ENCODE results near the gene STIM2.
"Not testable (repeated sequence)": the region's sequence is repeated elsewhere in the genome, so short reads cannot be mapped to it uniquely, and the experiment has no call there.

STIM2 gene

DNA sequence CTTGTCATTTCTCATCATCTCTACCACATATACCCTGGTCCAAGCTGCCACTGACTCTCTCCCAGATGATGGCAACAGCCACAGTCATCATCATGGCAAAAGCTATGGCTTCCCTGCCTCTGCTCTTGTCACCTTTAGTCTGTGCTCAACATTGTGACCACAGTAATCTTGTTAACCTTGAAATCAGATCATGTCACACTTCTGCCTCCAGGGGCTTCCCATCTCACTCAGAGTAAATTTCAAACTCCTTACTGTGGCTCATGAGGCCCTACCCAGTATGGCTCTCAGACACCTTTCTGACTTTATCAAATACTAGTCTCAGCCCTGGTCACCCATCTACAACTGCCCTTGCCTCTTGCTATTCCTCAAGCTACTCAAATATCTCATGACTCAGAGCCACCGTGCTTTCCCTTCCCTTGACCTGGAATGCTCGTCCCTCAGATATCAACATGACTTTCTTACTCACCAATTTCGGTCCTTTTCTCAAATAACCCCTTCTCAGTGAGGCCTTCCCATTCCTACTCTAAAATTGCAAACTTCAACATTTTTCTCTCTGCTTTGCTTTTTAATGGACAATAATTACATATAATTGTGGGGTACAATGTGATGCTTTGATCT, 41.1 kb upstream of the STIM2 start:
- TF ChIP-seq ZFX (IDR thresholded peaks at IDR 0.05; ENCODE audit: borderline replicate concordance) = no peak
- TF ChIP-seq, protein P1, sequence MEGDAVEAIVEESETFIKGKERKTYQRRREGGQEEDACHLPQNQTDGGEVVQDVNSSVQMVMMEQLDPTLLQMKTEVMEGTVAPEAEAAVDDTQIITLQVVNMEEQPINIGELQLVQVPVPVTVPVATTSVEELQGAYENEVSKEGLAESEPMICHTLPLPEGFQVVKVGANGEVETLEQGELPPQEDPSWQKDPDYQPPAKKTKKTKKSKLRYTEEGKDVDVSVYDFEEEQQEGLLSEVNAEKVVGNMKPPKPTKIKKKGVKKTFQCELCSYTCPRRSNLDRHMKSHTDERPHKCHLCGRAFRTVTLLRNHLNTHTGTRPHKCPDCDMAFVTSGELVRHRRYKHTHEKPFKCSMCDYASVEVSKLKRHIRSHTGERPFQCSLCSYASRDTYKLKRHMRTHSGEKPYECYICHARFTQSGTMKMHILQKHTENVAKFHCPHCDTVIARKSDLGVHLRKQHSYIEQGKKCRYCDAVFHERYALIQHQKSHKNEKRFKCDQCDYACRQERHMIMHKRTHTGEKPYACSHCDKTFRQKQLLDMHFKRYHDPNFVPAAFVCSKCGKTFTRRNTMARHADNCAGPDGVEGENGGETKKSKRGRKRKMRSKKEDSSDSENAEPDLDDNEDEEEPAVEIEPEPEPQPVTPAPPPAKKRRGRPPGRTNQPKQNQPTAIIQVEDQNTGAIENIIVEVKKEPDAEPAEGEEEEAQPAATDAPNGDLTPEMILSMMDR (IDR thresholded peaks at IDR 0.05) = no peak
- H3K27ac ChIP-seq = no peak overlapping the region

- H3K27ac ChIP-seq = no peak overlapping the region
- TF ChIP-seq, protein P1 (IDR thresholded peaks at IDR 0.05) = no peak
- no peak for TF ChIP-seq ZFX (IDR thresholded peaks at IDR 0.05; ENCODE audit: borderline replicate concordance)
These were observed 40.3 kb upstream of the STIM2 start for GRCh38 chr4:26820346-26820745.

GRCh38 chr4:26821031-26821430, 39.6 kb upstream of the STIM2 start:
- TF ChIP-seq, protein P1 (IDR thresholded peaks at IDR 0.05) = no peak
- no peak for TF ChIP-seq ZFX (IDR thresholded peaks at IDR 0.05; ENCODE audit: borderline replicate concordance)
- no peak overlapping the region for H3K27ac ChIP-seq

DNA sequence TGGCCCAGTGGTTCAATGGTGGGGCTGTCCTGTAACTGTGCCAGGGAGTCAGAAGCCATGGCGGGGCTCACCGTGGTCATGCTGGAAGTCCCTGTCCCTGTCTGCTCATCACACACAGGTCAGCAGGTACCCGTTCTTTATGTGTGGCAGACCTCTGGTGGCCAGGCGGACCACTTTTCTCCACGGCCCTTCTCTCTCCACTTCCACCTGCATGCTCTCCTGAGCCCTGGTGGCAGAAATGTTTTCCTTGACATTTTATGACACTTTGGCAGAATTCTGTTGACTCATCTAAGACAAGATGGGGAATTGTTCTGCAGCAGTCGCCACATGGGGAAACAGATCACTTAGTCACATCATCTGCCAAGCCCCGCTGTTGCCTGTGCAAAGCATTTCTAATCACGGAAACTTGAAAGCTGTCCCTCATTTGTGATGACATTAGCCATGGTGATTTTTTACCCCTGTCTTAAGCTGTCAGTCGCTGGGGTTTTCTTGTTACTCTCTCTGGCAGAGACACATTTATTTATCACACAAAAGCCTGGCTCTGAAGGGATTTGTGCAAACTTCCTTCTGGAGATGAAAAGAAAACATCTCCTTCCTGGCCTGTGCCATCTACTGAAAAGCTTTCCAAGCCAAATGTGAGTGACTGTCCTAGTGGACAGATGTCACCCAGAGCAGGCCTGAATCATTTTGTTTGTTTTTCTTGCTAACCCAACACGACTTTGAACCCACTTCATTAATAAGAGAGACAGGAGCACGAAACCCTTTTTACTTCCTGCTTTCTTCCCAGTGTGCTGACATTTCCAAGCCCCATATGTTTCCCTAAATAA, 38.8 kb upstream of the STIM2 start:
- no peak overlapping the region for H3K27ac ChIP-seq
- TF ChIP-seq, protein P1 (IDR thresholded peaks at IDR 0.05) = no peak
- TF ChIP-seq ZFX (IDR thresholded peaks at IDR 0.05; ENCODE audit: borderline replicate concordance) = no peak

- TF ChIP-seq, protein P1 (IDR thresholded peaks at IDR 0.05) = no peak
- TF ChIP-seq ZFX (IDR thresholded peaks at IDR 0.05; ENCODE audit: borderline replicate concordance) = no peak
These were observed 38.1 kb upstream of the STIM2 start for GRCh38 chr4:26822546-26822945.

GRCh38 chr4:26822974-26823373, 37.7 kb upstream of the STIM2 start:
- H3K27ac ChIP-seq = not testable (repeated sequence)

More at GRCh38 chr4:26822546-26822945, 38.1 kb upstream of the STIM2 start:
- H3K27ac ChIP-seq = no peak overlapping the region

DNA sequence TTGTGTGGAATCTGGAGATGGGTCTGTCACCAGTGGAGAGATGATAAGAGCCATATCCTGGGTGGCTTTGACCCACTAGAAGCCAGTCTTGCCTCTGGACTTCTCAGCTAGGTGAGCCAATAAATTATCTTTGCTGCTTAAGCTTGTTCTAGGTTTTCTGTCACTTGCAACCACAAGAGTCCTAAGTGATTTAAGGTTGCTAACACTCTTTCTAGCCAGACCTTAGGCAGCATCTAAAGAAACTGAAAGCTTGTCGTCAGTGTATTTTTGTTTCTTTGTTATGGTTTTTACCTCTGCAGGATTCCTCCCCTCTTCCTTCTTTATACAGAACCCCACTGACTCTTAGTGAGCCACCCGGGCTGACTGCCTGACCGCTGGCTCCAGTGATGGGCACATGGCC, 37.1 kb upstream of the STIM2 start:
- H3K27ac ChIP-seq = no peak overlapping the region
- TF ChIP-seq, protein P1 (IDR thresholded peaks at IDR 0.05) = no peak

Measured in 22Rv1 (cell line).